ENCODE data around the gene COL9A3.

COL9A3 gene

GRCh38 chr20:62796699-62797491 is 20.0 kb upstream of the COL9A3 start:
- no peak for DNase-seq (ENCODE audit: low spot score)

- DNase-seq (ENCODE audit: low spot score): no peak
Observed at GRCh38 chr20:62797671-62798532, 18.9 kb upstream of the COL9A3 start.

GRCh38 chr20:62799036-62799435 is 17.8 kb upstream of the COL9A3 start:
- DNase-seq (ENCODE audit: low spot score): no peak

GRCh38 chr20:62799459-62799858 is 17.4 kb upstream of the COL9A3 start:
- DNase-seq (ENCODE audit: low spot score): no peak

GRCh38 chr20:62799873-62800272 is 17.0 kb upstream of the COL9A3 start:
- DNase-seq (ENCODE audit: low spot score): no peak

GRCh38 chr20:62800314-62801259 is 16.3 kb upstream of the COL9A3 start:
- DNase-seq (ENCODE audit: low spot score): no peak

- DNase-seq (ENCODE audit: low spot score): no peak
Observed at GRCh38 chr20:62801284-62802010, 15.4 kb upstream of the COL9A3 start.

GRCh38 chr20:62802026-62802712 is 14.7 kb upstream of the COL9A3 start:
- DNase-seq (ENCODE audit: low spot score): peak; percentile 76

GRCh38 chr20:62804021-62804626 is 12.7 kb upstream of the COL9A3 start:
- DNase-seq (ENCODE audit: low spot score): no peak

GRCh38 chr20:62804627-62805154 is 12.2 kb upstream of the COL9A3 start, which contains the start of gene OGFR:
TSS of gene OGFR (plus strand) at chr20:62804835. CDS start at chr20:62804860, 25 bp downstream.
- no peak for DNase-seq (ENCODE audit: low spot score)

GRCh38 chr20:62805155-62805710 is 11.6 kb upstream of the COL9A3 start:
- no peak for DNase-seq (ENCODE audit: low spot score)

- no peak for DNase-seq (ENCODE audit: low spot score)
Observed at GRCh38 chr20:62805711-62806382, 11.0 kb upstream of the COL9A3 start.

- DNase-seq (ENCODE audit: low spot score): no peak
Observed at GRCh38 chr20:62806383-62807050, 10.3 kb upstream of the COL9A3 start.

GRCh38 chr20:62807444-62808210 is 9.2 kb upstream of the COL9A3 start:
- DNase-seq (ENCODE audit: low spot score): no peak

GRCh38 chr20:62808211-62808865 is 8.5 kb upstream of the COL9A3 start:
- DNase-seq (ENCODE audit: low spot score): peak; percentile 75

- DNase-seq (ENCODE audit: low spot score): no peak
Observed at GRCh38 chr20:62809530-62810428, 7.1 kb upstream of the COL9A3 start.
